ENCODE data around the gene IFRD2.
"Not testable (repeated sequence)": the region's sequence is repeated elsewhere in the genome, so short reads cannot be mapped to it uniquely, and the experiment has no call there.

The IFRD2 gene

GRCh38 chr3:50299929-50300680, 7.9 kb upstream of the IFRD2 start:
- DNase-seq: no peak

- no peak for DNase-seq
These were observed 7.4 kb upstream of the IFRD2 start for GRCh38 chr3:50299638-50299928.

DNA sequence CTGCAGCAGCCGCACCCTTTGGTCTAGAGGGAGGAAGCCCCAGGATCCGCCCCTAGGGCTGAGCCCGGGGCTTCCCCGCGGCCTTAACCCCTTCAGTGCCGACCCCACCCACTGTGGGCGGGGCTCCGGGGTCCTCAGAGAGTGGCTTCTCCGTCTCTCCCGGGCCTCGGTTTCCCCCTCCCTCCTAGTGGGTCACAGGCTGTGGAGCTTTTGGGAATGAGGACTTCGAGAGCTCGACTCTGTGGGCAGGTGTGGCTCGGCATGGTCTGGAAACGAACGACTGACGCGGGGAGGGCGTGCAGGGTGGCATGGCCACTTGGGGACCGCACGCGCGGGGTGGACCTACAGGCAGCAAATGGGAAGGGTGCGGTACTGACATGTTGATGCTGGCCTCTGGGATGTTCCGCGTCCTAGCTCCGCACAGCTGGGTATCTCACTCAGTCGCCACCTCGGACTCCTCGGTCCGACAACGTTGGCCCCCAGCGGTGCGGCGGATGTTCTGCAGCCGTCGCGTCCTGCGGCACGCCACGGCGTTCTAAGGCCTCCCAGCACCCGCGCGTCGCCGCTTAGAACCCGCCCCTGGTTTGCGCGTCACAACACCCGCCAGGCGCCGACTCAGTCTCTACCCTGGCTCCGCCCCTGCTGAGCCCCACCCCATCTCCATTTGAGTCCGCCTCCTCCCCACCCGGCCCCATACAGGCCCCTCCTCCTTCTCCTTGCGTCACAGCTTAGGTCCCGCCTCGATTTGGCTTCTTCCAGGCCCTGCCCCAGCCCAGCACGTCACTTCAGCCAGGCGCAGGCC, 6.8 kb upstream of the IFRD2 start, which contains the start of the genes HYAL3 and NAA80:
TSS of gene HYAL3 (minus strand) at position 570 of the 802 bp plus-strand sequence. CDS start 3,803 bp downstream, outside the sequence.
TSS of gene NAA80 (minus strand) at position 570 of the 802 bp plus-strand sequence. CDS start 1,942 bp downstream, outside the sequence.
- peak; percentile 98 for DNase-seq

GRCh38 chr3:50297896-50298725, 5.9 kb upstream of the IFRD2 start:
- DNase-seq: no peak

DNA sequence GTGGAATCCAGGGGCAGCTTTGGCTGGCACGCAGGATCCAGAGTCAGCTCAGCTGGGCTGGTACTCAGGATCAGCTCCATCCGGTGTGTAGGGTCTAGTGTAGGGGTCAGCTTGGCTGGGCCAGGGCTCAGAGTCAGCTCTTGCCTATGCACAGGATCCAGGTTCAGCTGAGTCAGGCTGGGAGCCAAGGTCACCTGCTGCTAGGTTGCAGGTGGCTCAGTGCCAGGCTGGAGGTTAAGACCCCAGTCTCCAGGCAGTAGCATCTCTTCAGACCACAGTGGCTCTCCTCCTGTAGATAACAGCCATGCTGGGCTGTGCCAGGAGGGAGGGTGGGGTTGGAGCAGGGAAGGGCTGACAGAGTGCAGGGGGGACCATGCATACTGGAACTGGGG, 5.2 kb upstream of the IFRD2 start:
- DNase-seq: no peak

DNA sequence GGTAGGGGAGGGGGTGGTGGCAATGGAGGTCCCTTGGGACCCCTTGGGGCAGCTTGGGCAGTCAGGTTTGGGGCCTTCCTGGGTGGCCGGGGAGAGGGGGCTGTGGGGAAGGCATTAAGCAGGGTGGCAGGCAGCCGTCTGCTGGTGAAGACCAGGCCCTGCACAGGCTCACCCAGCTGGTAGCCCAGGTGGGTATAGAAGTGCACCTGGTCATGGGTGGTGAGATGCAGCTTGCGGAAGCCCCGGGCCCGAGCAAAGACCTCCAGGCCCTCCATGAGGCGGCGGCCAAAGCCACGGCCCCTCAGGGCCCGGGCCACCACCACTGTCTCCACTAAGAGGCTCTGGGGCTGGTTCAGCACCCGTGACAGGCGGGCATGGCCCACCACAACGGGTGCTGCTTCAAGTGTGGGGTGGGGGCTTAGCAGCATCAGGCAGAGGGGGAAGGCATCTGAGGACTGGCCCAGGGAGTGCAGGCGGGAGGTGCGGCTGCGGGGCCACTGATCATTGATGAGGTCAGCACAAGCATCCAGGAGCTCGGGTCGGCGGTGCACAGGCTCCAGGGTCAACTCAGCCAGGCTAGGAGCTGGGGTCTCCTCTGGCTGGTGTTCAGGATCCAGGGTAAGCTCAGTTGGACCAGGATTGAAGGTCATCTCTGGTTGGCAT, 4.6 kb upstream of the IFRD2 start:
- DNase-seq: no peak

GRCh38 chr3:50295553-50296431, 3.6 kb upstream of the IFRD2 start:
- no peak for DNase-seq

DNA sequence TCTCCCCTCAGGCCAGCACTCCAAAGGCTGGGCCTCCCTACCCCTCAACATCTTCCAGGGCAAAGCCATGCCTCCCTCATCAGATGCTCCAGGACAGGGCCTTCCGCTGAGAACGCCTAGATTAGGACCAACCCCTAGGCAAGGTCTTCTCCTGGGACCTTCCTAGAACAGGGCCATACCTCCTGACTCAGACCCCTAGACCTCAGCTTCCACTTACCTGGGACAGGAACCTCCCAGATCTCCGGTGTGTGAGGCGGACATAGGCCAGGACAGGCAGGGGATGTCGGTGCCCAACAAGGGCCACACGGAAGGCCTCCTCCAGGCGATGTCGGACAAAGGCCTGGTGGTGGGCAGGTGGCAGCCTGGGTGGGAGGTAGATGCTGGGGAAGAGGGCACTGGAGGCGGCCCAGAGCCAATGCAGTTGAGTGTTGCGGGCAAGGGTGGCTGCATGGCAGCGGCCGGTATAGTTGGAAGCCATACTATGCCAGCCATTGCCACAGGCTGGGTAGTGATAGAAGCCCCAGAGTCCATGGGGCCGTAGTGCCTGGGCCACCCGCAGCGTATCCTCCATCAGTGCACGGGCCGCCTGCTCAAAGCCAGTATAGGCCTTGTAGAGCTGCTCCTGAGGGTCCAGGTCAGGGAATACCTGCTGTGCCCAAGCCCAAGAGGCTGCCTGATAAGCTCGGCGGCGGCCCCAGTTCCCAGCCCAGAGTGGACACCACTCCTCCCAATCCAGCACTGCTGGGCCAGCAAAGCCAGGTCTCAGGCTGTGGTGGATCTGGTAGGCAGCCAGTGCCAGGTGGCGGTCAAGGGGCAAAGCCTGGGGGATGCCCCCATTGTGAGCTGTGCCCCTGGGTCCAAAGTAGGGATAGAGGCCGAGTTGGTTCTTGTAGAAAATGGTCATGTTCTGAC, 2.5 kb upstream of the IFRD2 start:
- no peak for DNase-seq

- DNase-seq: no peak
These were observed 1.9 kb upstream of the IFRD2 start for GRCh38 chr3:50294089-50294488.

- no peak for DNase-seq
These were observed 1.0 kb upstream of the IFRD2 start for GRCh38 chr3:50293079-50293801.

DNA sequence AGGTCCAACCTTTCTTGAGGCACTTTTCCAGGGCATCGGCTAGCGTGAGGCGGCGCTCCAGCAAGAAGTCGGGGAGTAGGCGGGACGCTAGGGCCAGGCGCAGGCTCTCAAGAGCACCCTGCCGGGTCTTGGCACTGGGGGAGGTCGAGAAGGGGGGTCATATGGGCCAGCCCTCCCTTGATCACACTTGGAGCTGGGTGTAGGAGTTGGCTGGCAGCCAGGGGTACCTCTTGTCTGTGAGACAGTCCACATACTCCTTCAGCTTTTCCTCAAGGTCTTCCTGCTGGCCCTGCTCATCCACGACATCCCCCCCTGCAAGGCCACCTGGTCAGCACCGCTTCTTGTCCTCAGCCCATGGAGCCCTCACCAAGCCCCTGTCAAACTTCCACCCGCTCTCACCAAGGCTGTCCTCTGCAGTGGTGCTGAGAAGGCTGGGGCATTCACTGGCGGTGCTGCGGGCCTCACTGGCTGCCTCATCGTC, 2.0 kb downstream of the IFRD2 start:
- no peak for DNase-seq

GRCh38 chr3:50289130-50289529, 3.1 kb downstream of the IFRD2 start:
- no peak for DNase-seq

GRCh38 chr3:50288387-50289007, 3.7 kb downstream of the IFRD2 start:
- DNase-seq: no peak

DNA sequence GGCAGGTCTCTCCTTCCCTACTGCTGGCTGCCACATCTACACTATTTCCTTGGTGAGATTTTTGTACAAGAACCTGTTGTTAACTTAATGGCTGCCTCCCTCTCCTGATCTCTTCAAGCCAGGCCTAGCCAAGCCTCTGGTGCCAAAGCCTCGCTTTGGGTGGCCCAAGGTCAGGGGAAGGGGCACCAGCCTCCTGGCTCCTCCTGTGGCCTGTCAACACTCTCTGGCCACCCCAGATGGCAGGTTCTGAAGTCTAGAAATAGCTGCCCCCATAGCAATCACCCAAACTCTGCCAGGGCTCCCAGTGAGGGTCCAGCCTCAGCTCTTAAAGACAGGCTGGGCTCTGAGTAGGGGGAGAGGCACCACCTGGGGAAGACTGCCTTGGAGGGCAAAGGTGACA, 5.0 kb downstream of the IFRD2 start:
- DNase-seq: no peak

GRCh38 chr3:50286322-50287227, 5.7 kb downstream of the IFRD2 start:
- no peak for DNase-seq

DNA sequence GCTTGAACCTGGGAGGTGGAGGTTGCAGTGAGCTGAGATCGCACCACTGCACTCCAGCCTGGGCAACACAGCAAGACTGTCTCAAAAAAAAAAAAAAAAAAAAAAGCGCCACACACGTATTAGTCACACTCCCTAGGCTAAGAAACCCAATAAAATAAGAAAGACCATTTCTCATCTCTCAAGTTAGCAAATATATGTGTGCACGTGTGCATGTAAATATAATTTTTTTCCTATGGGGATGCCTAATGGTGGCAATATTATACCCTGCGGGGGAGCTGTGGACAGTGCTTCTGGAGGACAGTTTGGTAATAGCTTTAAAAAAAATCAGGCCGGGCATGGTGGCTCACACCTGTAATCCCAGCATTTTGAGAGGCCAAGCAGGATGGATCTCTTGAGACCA, 8.1 kb downstream of the IFRD2 start:
- DNase-seq: not testable (repeated sequence)

GRCh38 chr3:50279255-50280016, 12.8 kb downstream of the IFRD2 start:
- DNase-seq: no peak

- DNase-seq: no peak
These were observed 13.4 kb downstream of the IFRD2 start, which contains the start of gene LSMEM2 for GRCh38 chr3:50278880-50279224. Gene LSMEM2 (plus strand): TSS chr3:50279087. CDS start chr3:50279114, 27 bp downstream.
